ENCODE measurements around the gene VPS72.

The VPS72 gene

DNA sequence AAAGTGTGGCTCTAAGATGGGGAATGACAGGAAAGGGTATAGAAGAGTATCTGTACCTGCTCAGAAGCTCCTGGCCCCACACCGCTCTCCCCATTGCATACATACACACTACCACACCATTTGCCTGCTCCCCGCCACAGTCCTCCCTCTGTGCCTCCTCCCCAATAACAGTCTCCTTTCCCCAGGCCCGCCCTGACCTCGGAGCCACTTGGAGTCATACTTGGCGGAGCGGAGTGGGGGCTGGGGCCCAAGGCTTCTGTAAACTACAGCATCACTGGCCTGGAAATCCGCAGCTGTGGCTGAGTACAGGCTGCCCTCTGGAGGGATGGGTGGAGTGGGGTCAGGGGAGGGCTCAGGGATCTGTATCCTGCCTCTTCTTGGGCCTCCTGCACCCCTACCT is 52.2 kb downstream of the VPS72 start:
- Histone ChIP-seq H3K9ac (ENCODE audit: low read length) (no peak overlapping the region), H3K9me3 (ENCODE audit: insufficient read depth, low read length) (no peaks in the 10 kb centered on the region), H2AFZ (ENCODE audit: low read depth, low read length, severe bottlenecking) (no peak overlapping the region), H3K27ac (ENCODE audit: low read depth, low read length) (no peak overlapping the region), H3K4me3 (ENCODE audit: insufficient read depth, low read length, poor library complexity, severe bottlenecking) (no peak overlapping the region), H3K9me2 (replicated peaks; ENCODE audit: insufficient read depth, low read length) (no peaks in the 10 kb centered on the region), H3K79me2 (ENCODE audit: insufficient read depth, low read length) (no peaks in the 10 kb centered on the region), H3K36me3 (ENCODE audit: low read length) (no peaks in the 10 kb centered on the region), H4K20me1 (ENCODE audit: low read depth, low read length) (no peaks in the 10 kb centered on the region), H3F3A (ENCODE audit: insufficient read depth) (no peaks in the 10 kb centered on the region), H3K4me2 (ENCODE audit: low read depth, low read length, poor library complexity, severe bottlenecking) (no peak overlapping the region), H3K27me3 (ENCODE audit: low read length) (no peaks in the 10 kb centered on the region)
- TF ChIP-seq EZH2phosphoT487 (conservative IDR thresholded peaks at IDR 0.05; ENCODE audit: low read length) (no peak), CTCF (IDR thresholded peaks at IDR 0.05; ENCODE audit: insufficient read depth, low read length, poor library complexity, severe bottlenecking) (no peak)

DNA sequence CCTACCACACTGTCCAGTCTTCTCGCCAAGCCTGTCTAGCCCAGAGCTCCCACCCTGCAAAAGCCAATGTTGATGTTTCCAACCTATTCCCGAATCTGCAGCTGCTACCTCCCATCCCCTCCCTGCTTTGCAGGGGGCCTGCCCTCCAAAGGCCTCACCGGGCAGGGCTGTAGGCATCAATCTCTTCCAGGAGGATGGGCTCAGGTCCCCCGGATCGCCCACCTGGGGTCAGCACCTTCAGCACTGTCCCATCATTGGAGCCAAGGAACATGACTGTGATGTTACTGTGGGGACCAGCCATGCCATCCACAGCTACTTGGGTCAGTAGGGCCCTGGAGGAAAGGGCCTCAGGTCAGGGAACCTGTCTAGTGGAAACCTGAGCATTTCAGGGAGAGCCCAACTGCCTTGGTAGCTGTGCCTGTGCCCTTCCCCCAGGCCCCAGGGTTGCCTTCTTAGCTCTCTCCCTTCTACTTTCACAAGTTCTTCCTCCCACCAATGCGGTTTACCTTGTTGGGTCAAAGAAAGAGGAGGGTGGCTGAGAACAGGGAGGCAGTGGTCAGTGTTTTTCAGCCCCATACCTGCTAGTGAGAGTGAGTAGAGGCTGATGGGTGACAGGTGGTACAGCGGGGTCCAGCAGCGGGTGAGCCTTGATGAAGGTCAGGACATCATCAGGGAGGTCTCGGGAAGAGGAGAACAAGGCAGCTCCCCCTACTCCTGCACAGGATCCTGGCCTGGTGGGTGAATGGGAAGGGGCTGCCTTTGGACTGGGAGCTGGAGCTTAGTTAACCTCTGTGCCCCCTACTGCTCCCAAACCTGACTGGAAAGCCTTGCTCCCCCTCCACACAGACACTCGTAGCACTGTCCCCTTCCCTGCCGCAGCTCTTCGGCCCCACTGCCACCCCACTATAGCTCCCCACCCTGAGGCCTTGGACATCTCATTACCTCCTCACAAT is 54.3 kb downstream of the VPS72 start:
- Histone ChIP-seq H3K27me3 (ENCODE audit: low read length) (no peaks in the 10 kb centered on the region), H3K79me2 (ENCODE audit: insufficient read depth, low read length) (no peaks in the 10 kb centered on the region), H3K4me2 (ENCODE audit: low read depth, low read length, poor library complexity, severe bottlenecking) (no peak overlapping the region), H3K36me3 (ENCODE audit: low read length) (no peaks in the 10 kb centered on the region), H4K20me1 (ENCODE audit: low read depth, low read length) (no peaks in the 10 kb centered on the region), H3K9me2 (replicated peaks; ENCODE audit: insufficient read depth, low read length) (no peaks in the 10 kb centered on the region), H3K9me3 (ENCODE audit: insufficient read depth, low read length) (no peaks in the 10 kb centered on the region), H3F3A (ENCODE audit: insufficient read depth) (no peaks in the 10 kb centered on the region), H2AFZ (ENCODE audit: low read depth, low read length, severe bottlenecking) (no peak overlapping the region), H3K27ac (ENCODE audit: low read depth, low read length) (no peak overlapping the region), H3K4me3 (ENCODE audit: insufficient read depth, low read length, poor library complexity, severe bottlenecking) (no peak overlapping the region), H3K9ac (ENCODE audit: low read length) (no peak overlapping the region)
- TF ChIP-seq EZH2phosphoT487 (conservative IDR thresholded peaks at IDR 0.05; ENCODE audit: low read length) (no peak), CTCF (IDR thresholded peaks at IDR 0.05; ENCODE audit: insufficient read depth, low read length, poor library complexity, severe bottlenecking) (no peak)

- Histone ChIP-seq H3F3A (ENCODE audit: insufficient read depth) (no peaks in the 10 kb centered on the region), H3K9me3 (ENCODE audit: insufficient read depth, low read length) (no peaks in the 10 kb centered on the region), H3K27me3 (ENCODE audit: low read length) (no peaks in the 10 kb centered on the region), H3K36me3 (ENCODE audit: low read length) (no peaks in the 10 kb centered on the region), H3K79me2 (ENCODE audit: insufficient read depth, low read length) (no peaks in the 10 kb centered on the region), H2AFZ (ENCODE audit: low read depth, low read length, severe bottlenecking) (no peak overlapping the region), H3K9ac (ENCODE audit: low read length) (no peak overlapping the region), H3K4me3 (ENCODE audit: insufficient read depth, low read length, poor library complexity, severe bottlenecking) (no peak overlapping the region), H3K9me2 (replicated peaks; ENCODE audit: insufficient read depth, low read length) (no peaks in the 10 kb centered on the region), H3K4me2 (ENCODE audit: low read depth, low read length, poor library complexity, severe bottlenecking) (no peak overlapping the region), H3K27ac (ENCODE audit: low read depth, low read length) (no peak overlapping the region), H4K20me1 (ENCODE audit: low read depth, low read length) (no peaks in the 10 kb centered on the region)
- TF ChIP-seq CTCF (IDR thresholded peaks at IDR 0.05; ENCODE audit: insufficient read depth, low read length, poor library complexity, severe bottlenecking) (no peak), EZH2phosphoT487 (conservative IDR thresholded peaks at IDR 0.05; ENCODE audit: low read length) (no peak)
Observed at GRCh38 chr1:151134991-151135390, 55.0 kb downstream of the VPS72 start.

All from SU-DHL-6 (cell line).